Measurements from ENCODE around the gene TCHP. TPM values are rescaled to one million over a fixed set of nuclear protein-coding genes. Genes with fewer than 3 reads are reported as not detected.

TCHP gene
- total RNA-seq, 1 donor from 2014 or later: 15.0 TPM

DNA sequence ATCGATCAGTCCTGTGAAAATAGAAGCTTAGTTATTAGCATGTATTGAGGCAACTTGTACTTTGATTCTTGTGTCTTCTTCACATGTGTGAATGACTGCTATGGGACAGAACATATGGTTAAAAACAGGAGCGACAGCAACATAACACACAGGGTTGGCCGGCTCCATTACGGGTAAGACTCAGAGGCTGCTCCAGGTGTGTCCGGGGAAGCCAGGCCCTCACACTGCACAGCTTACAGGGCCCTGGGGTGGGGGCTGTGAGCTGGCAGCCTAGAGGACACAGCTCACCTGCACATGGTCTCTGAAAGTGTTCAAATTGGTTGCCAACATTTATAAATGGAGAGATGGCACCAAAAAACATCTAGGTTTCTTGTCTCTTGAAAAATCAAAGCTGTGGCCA lies 31.1 kb downstream of the TCHP start:
- Histone ChIP-seq H3K36me3 (ENCODE audit: control insufficient read depth, insufficient read depth, low read length) (no peaks in the 10 kb centered on the region), H3K27me3 (ENCODE audit: control insufficient read depth, insufficient read depth, low read length) (no peaks in the 10 kb centered on the region), H3K4me3 (ENCODE audit: low read depth, low read length) (no peak overlapping the region)
- no peak for DNase-seq (ENCODE audit: low read depth)
- TF ChIP-seq, protein P1, sequence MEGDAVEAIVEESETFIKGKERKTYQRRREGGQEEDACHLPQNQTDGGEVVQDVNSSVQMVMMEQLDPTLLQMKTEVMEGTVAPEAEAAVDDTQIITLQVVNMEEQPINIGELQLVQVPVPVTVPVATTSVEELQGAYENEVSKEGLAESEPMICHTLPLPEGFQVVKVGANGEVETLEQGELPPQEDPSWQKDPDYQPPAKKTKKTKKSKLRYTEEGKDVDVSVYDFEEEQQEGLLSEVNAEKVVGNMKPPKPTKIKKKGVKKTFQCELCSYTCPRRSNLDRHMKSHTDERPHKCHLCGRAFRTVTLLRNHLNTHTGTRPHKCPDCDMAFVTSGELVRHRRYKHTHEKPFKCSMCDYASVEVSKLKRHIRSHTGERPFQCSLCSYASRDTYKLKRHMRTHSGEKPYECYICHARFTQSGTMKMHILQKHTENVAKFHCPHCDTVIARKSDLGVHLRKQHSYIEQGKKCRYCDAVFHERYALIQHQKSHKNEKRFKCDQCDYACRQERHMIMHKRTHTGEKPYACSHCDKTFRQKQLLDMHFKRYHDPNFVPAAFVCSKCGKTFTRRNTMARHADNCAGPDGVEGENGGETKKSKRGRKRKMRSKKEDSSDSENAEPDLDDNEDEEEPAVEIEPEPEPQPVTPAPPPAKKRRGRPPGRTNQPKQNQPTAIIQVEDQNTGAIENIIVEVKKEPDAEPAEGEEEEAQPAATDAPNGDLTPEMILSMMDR (IDR thresholded peaks at IDR 0.05; ENCODE audit: insufficient read depth, low read length, poor library complexity, severe bottlenecking): no peak

DNA sequence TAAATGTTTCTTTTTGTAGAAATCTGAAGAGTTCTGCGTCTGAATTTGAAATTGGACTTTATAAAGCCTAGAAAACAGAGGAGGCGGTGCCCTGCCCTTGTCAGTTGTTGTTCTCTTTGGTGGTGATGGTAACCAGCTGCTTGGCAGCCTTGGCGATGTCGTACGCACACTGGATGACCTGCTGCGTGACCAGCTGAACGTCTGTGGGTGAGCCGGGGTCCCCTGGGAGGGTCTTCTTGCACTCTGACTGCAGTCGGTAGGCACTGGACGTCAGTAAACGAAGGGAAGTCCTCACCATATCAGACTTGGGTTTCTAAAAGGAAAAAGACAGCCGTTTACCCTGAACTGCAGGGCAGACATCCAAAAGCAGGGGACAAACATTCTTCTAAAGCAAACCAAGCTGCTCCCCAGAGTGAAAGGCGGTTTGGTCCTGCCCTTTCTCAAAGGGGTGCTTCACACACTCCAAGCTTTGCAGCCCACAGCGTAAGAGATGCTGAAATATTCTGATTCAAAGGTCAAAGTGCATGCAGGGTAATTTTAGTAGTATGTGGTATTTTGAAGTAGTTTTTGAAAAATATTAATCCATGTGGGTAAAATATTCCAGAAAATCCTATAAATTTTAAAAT lies 32.9 kb downstream of the TCHP start:
- TF ChIP-seq, protein P1 (IDR thresholded peaks at IDR 0.05; ENCODE audit: insufficient read depth, low read length, poor library complexity, severe bottlenecking): no peak
- H3K36me3 ChIP-seq (ENCODE audit: control insufficient read depth, insufficient read depth, low read length): no peaks in the 10 kb centered on the region
- no peak for DNase-seq (ENCODE audit: low read depth)
- H3K4me3 ChIP-seq (ENCODE audit: low read depth, low read length): no peak overlapping the region
- no peaks in the 10 kb centered on the region for H3K27me3 ChIP-seq (ENCODE audit: control insufficient read depth, insufficient read depth, low read length)

DNA sequence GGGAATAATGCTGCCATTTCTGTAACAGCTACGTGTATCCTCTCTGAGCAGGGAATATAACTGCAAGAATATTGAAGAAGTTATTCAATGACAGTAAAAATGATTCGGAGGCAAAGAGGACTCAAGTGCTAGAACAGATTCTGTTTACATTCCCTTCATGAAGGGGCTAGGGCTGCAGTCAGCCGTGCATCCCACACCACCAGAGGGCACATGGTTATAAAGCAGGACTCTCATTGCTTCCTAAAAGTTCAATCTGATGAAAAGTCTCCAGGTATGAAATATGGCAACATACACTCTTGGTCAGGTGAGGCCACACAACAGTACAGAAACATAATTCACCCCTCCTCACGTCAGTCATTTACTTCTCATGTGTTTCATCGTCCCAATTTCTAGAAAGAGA lies 34.0 kb downstream of the TCHP start:
- DNase-seq (ENCODE audit: low read depth): no peak
- no peaks in the 10 kb centered on the region for H3K27me3 ChIP-seq (ENCODE audit: control insufficient read depth, insufficient read depth, low read length)
- H3K36me3 ChIP-seq (ENCODE audit: control insufficient read depth, insufficient read depth, low read length): peaks cover 4% of the 10 kb centered on the region
- TF ChIP-seq, protein P1 (IDR thresholded peaks at IDR 0.05; ENCODE audit: insufficient read depth, low read length, poor library complexity, severe bottlenecking): peak; percentile 61
- H3K4me3 ChIP-seq (ENCODE audit: low read depth, low read length): no peak overlapping the region

DNA sequence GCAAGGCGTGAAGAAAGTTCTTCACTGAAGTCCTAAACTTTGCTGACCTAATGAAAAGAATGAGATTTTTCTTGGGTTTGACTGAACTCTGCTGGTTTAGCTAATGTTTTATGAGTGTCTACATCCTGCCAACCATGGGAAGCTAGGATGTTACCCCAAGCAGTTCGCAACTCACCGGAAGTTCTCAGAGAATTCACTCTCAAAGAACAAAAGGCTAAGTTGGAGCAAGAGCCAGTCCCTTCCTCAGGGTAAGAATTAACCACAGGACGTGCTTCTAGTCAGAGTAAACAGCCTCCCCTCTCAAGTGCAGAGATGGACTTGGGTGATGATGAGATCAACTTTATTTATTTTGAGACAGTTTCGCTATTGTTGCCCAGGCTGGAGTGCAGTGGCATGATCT lies 37.3 kb downstream of the TCHP start:
- TF ChIP-seq, protein P1 (IDR thresholded peaks at IDR 0.05; ENCODE audit: insufficient read depth, low read length, poor library complexity, severe bottlenecking): no peak
- no peak overlapping the region for H3K4me3 ChIP-seq (ENCODE audit: low read depth, low read length)
- H3K36me3 ChIP-seq (ENCODE audit: control insufficient read depth, insufficient read depth, low read length): peaks cover 4% of the 10 kb centered on the region
- DNase-seq (ENCODE audit: low read depth): peak; percentile 26
- H3K27me3 ChIP-seq (ENCODE audit: control insufficient read depth, insufficient read depth, low read length): no peaks in the 10 kb centered on the region

DNA sequence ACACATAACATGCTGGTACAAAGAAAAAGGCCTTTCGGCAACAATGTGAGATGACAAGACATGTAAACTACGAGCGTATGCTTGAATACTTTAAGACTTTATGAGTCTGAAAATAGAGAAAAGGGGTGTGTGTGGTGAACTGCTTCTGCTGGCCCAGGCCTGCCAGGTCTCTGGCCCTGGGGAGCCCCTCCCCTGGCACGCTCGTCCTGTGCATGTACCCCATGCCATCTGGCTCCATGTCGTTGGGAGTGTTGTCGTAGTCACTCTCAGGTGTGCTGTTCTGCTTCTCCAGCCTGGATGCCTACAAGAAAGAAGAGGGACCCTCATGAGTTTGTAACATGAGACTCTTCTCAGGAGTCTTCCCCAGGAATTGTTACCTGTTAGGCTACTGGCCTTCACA lies 38.9 kb downstream of the TCHP start:
- TF ChIP-seq, protein P1 (IDR thresholded peaks at IDR 0.05; ENCODE audit: insufficient read depth, low read length, poor library complexity, severe bottlenecking): no peak
- Histone ChIP-seq H3K27me3 (ENCODE audit: control insufficient read depth, insufficient read depth, low read length) (no peaks in the 10 kb centered on the region), H3K36me3 (ENCODE audit: control insufficient read depth, insufficient read depth, low read length) (peaks cover 4% of the 10 kb centered on the region), H3K4me3 (ENCODE audit: low read depth, low read length) (no peak overlapping the region)
- DNase-seq (ENCODE audit: low read depth): no peak

DNA sequence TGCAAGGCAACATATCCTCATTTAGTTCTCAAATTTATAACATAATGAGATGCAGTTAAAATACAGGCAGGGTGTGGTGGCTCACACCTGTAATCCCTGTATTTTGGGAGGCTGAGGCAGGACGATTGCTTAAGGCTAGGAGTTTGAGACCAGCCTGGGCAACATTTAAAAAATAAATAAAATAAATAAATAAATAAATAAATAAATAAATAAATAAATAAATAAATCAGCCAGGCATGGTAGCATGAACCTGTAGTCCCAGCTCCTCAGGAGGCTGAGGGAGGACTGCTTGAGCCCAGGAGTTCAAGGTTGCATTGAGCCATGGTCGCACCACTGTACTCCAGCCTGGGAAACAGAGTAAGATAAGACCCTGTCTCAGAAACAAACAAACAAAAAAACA lies 39.4 kb downstream of the TCHP start:
- Histone ChIP-seq H3K27me3 (ENCODE audit: control insufficient read depth, insufficient read depth, low read length) (no peaks in the 10 kb centered on the region), H3K4me3 (ENCODE audit: low read depth, low read length) (no peak overlapping the region), H3K36me3 (ENCODE audit: control insufficient read depth, insufficient read depth, low read length) (peaks cover 4% of the 10 kb centered on the region)
- TF ChIP-seq, protein P1 (IDR thresholded peaks at IDR 0.05; ENCODE audit: insufficient read depth, low read length, poor library complexity, severe bottlenecking): no peak
- DNase-seq (ENCODE audit: low read depth): no peak

All from kidney epithelial cell (primary cell).